ENCODE data around the gene NHLH1. TPM values are rescaled to one million over a fixed set of nuclear protein-coding genes. Genes with fewer than 3 reads are reported as not detected.

The NHLH1 gene
- total RNA-seq, 1 experiment from 2014 or later = 0.26 TPM

- peak in 1 of 2 experiments; percentile 3 for DNase-seq
- H3K27ac ChIP-seq = no peak overlapping the region
- H3K4me2 ChIP-seq = no peak overlapping the region
- no peaks in the 10 kb centered on the region for H3K9me3 ChIP-seq (ENCODE audit: insufficient read depth, low read depth)
- ChIA-PET CTCF (interaction anchor here (1.8 kb wide), 1 partner anchor 63 kb away, joined by 7 read pairs; no protein-coding TSS in a partner anchor), POLR2A (ENCODE audit: unreplicated experiment) (no interaction called here)
- intact Hi-C loops (cut with micrococcal nuclease; ENCODE audit: unreplicated experiment) = no loop called here
- H3K36me3 ChIP-seq (ENCODE audit: low read depth) = peaks cover 17% of the 10 kb centered on the region
- H3K4me1 ChIP-seq (replicated peaks; ENCODE audit: insufficient read depth) = no peaks in the 10 kb centered on the region
- H3K79me2 ChIP-seq (ENCODE audit: low read depth) = no peaks in the 10 kb centered on the region
- TF ChIP-seq EZH2 (IDR thresholded peaks at IDR 0.05; ENCODE audit: low read depth) (no peak), CTCF (conservative IDR thresholded peaks at IDR 0.05) (no peak)
- no TSS peak for BruUV-seq (replicated peaks)
- no peaks in the 10 kb centered on the region for H3F3A ChIP-seq (ENCODE audit: insufficient read depth, low read depth)
- H3K4me3 ChIP-seq = no peak overlapping the region
- no peaks in the 10 kb centered on the region for H3K27me3 ChIP-seq (ENCODE audit: insufficient read depth, low read depth)
- H3K9me2 ChIP-seq (ENCODE audit: insufficient read depth) = no peaks in the 10 kb centered on the region
- no peak overlapping the region for H2AFZ ChIP-seq
- H4K20me1 ChIP-seq (ENCODE audit: insufficient read depth) = no peaks in the 10 kb centered on the region
Observed at GRCh38 chr1:160353223-160353622, 13.6 kb upstream of the NHLH1 start.

- intact Hi-C loops (cut with micrococcal nuclease; ENCODE audit: unreplicated experiment) = loop anchor here (1.0 kb wide), 1 partner anchor 62 kb away; no protein-coding TSS in a partner anchor
- no peaks in the 10 kb centered on the region for H3K9me3 ChIP-seq (ENCODE audit: insufficient read depth, low read depth)
- no peak overlapping the region for H3K4me2 ChIP-seq
- no TSS peak for BruUV-seq (replicated peaks)
- ChIA-PET CTCF (interaction anchor here (0.6 to 1.8 kb wide), 3 partner anchors 22 to 62 kb away, joined by 3 to 7 read pairs (median 6); no protein-coding TSS in a partner anchor), POLR2A (ENCODE audit: unreplicated experiment) (no interaction called here)
- DNase-seq = peak in 1 of 2 experiments; percentile 25
- H3K9me2 ChIP-seq (ENCODE audit: insufficient read depth) = no peaks in the 10 kb centered on the region
- no peaks in the 10 kb centered on the region for H3K4me1 ChIP-seq (replicated peaks; ENCODE audit: insufficient read depth)
- TF ChIP-seq EZH2 (IDR thresholded peaks at IDR 0.05; ENCODE audit: low read depth) (no peak), CTCF (conservative IDR thresholded peaks at IDR 0.05) (peak; percentile 58; the same call in 1 of the 2 replicates)
- H2AFZ ChIP-seq = no peak overlapping the region
- H3K79me2 ChIP-seq (ENCODE audit: low read depth) = no peaks in the 10 kb centered on the region
- no peak overlapping the region for H3K4me3 ChIP-seq
- no peaks in the 10 kb centered on the region for H4K20me1 ChIP-seq (ENCODE audit: insufficient read depth)
- H3K27me3 ChIP-seq (ENCODE audit: insufficient read depth, low read depth) = no peaks in the 10 kb centered on the region
- H3K36me3 ChIP-seq (ENCODE audit: low read depth) = peaks cover 17% of the 10 kb centered on the region
- no peaks in the 10 kb centered on the region for H3F3A ChIP-seq (ENCODE audit: insufficient read depth, low read depth)
- no peak overlapping the region for H3K27ac ChIP-seq
Observed at GRCh38 chr1:160354388-160354985, 12.4 kb upstream of the NHLH1 start.

- BruUV-seq (replicated peaks) = no TSS peak
- H3K4me1 ChIP-seq (replicated peaks; ENCODE audit: insufficient read depth) = no peaks in the 10 kb centered on the region
- no peak overlapping the region for H3K4me3 ChIP-seq
- no peak overlapping the region for H3K4me2 ChIP-seq
- ChIA-PET POLR2A (ENCODE audit: unreplicated experiment) (no interaction called here), CTCF (no interaction called here)
- no peaks in the 10 kb centered on the region for H3K9me2 ChIP-seq (ENCODE audit: insufficient read depth)
- peaks cover 8% of the 10 kb centered on the region; the same call in 1 of the 2 replicates for H3K36me3 ChIP-seq (ENCODE audit: low read depth)
- DNase-seq = peak in 1 of 2 experiments; percentile 31
- TF ChIP-seq CTCF (conservative IDR thresholded peaks at IDR 0.05) = no peak
- TF ChIP-seq EZH2 (IDR thresholded peaks at IDR 0.05; ENCODE audit: low read depth) = no peak
- H3F3A ChIP-seq (ENCODE audit: insufficient read depth, low read depth) = no peaks in the 10 kb centered on the region
- no peaks in the 10 kb centered on the region for H3K27me3 ChIP-seq (ENCODE audit: insufficient read depth, low read depth)
- intact Hi-C loops (cut with micrococcal nuclease; ENCODE audit: unreplicated experiment) = no loop called here
- no peaks in the 10 kb centered on the region for H3K9me3 ChIP-seq (ENCODE audit: insufficient read depth, low read depth)
- H2AFZ ChIP-seq = no peak overlapping the region
- no peaks in the 10 kb centered on the region for H4K20me1 ChIP-seq (ENCODE audit: insufficient read depth)
- no peak overlapping the region for H3K27ac ChIP-seq
- H3K79me2 ChIP-seq (ENCODE audit: low read depth) = no peaks in the 10 kb centered on the region
Observed at GRCh38 chr1:160357286-160358002, 9.4 kb upstream of the NHLH1 start.

All from PC-9 (cell line).